HG03097 (cell line): ENCODE measurements around the gene NTSR2.

Experiments used
- ATAC-seq: cut with Tn5 transposase; IDR thresholded peaks from one replicate; pipeline ENCODE4 v1.9.1; 2021; ENCODE audit not compliant: unreplicated experiment, low FRiP score

NTSR2 gene

DNA sequence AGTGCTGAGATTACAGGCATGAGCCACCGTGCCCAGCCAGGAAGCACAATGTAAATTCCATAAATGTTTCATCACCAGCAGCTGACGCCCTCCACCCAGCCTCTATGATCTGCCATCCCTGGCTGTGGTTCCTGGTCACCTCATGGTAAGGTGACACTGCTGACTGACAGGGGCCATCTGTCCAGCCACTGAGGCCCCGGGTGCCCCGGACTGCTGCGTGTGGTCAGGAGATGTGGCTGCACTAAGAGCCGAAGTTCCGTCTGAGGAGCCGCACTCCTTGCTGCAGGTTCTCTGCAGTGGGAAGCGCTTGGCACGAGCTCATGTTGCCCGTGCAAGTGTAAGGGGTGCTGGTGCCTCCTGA, 10.9 kb downstream of the NTSR2 start:
- no peak for ATAC-seq

GRCh38 chr2:11658208-11659114, 11.5 kb downstream of the NTSR2 start:
- ATAC-seq: no peak

DNA sequence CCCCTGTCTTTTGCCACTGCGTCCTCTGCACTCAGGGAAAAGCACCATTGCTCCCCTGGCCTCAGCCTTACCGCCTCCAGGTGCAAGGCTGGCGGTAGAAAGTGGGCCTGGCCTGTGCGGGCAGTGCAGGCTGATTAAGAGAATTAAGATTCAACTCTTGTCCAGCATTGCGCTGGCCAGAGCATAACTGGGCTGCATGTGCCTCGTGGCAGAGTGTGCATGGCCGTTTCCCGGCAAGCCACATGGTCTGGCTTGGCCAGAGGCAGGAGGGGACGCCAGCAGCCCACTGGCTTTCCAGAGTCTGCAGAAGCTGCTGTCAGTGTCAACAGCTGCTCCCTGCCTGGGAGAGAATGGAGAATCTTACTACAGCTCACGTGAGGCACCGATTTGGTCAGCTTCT, 12.3 kb downstream of the NTSR2 start:
- no peak for ATAC-seq

GRCh38 chr2:11657195-11657594, 12.8 kb downstream of the NTSR2 start:
- ATAC-seq: no peak

DNA sequence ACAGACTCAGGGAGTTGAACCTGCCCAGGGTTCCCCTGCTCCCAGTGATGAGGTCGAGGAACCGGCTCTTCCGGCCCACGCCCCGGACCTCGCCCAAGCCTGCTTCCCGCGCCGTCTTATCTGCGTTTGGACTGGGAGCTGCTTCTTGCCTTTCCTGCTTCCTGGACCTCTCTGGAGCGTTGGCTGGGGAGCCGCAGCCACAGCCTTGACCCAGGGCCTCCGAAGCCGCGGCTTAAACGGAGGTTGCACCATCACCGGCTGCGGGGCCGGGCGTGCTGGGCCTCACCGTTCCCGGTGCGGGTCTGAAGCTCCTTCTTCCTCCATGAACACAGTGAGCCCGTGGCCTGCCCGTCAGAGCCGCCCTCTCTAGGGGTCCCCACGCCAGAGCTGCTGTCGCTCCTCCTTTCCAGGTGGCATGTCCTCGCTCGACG, 13.3 kb downstream of the NTSR2 start:
- ATAC-seq: no peak

- no peak for ATAC-seq
These were observed 13.7 kb downstream of the NTSR2 start for GRCh38 chr2:11656252-11656651.

DNA sequence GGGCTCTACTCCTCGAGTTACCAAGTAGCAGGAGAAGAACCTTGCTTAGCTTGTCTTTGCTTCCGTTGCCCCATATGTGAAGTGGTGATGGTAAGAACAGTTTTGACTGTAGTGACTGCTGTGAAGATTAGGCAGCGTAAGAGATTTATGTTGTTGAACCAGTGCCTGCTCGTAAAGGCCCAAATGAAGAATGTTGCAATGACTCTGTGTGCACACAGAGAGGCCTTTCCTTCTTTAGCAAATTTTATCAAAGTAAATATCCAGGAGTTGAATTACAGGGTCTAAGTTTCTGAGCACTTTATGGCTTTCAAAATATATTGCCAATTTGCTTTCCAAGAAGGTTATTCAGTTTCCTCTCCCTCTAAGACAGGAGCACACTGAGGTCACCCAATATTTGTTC, 14.5 kb downstream of the NTSR2 start:
- ATAC-seq: no peak

GRCh38 chr2:11652553-11652952, 17.4 kb downstream of the NTSR2 start:
- ATAC-seq: no peak

- ATAC-seq: no peak
These were observed 18.0 kb downstream of the NTSR2 start for GRCh38 chr2:11651856-11652548.

- no peak for ATAC-seq
These were observed 20.9 kb downstream of the NTSR2 start for GRCh38 chr2:11649093-11649492.

- ATAC-seq: no peak
These were observed 22.0 kb downstream of the NTSR2 start for GRCh38 chr2:11647834-11648600.

GRCh38 chr2:11646530-11646929, 23.5 kb downstream of the NTSR2 start:
- no peak for ATAC-seq

GRCh38 chr2:11644293-11644692, 25.7 kb downstream of the NTSR2 start:
- no peak for ATAC-seq

DNA sequence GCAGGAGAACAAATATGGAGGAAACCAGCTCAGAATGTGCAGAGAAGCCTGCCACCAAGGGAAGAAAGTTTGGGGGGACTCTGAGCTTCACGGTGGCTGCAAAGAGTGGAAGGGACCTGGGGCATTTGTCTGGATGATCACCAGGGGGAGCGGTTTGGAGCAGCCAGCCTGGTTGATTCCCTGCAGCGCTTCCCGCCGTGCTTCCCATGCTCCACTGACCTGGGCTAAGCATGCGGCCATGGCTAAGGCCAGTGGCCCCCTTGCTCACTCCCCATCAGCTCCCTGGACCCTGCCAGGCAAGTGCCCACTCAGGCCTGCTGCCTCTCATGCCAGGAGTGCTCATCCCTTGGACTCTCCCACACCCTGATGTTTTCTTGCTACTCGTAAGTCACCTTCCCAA, 27.0 kb downstream of the NTSR2 start:
- no peak for ATAC-seq

DNA sequence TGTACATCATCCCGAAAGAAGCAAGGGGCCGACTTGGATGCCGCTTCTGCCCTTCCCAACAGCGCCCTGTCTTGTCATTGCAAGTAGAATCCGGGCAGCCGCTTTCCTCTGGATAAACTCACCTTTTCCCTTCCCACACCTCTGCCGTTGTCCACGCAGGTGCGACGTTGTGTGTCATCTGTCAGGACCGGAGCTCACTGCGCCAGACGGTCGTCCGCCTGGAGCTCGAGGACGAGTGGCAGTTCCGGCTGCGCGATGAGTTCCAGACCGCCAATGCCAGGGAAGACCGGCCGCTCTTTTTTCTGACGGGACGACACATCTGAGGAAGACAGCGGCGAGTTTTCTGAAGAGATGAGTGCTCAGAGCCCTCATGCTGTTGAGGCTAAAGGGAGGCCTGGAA, 29.9 kb downstream of the NTSR2 start:
- ATAC-seq: no peak

GRCh38 chr2:11639503-11639902, 30.5 kb downstream of the NTSR2 start:
- no peak for ATAC-seq

- ATAC-seq: no peak
These were observed 32.4 kb downstream of the NTSR2 start for GRCh38 chr2:11637546-11637945.

- no peak for ATAC-seq
These were observed 33.3 kb downstream of the NTSR2 start for GRCh38 chr2:11636593-11637295.

DNA sequence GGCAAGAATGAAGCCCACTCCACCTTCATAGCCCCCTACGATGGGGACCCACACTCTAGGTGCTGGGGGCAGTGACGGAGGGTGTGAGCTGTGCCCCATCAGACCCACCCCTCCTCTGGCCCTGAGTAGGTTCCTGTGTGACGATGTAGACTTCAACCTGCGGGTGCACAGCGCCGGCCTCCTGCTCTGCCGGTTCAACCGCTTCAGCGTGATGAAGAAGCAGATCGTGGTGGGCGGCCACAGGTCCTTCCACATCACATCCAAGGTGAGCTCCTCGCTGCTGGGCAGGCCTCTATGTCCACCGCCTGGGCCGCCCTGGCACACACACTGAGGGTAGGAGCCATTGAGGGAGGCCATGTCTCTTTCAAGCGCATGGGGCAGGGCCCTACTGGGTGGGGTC, 34.9 kb downstream of the NTSR2 start:
- no peak for ATAC-seq

DNA sequence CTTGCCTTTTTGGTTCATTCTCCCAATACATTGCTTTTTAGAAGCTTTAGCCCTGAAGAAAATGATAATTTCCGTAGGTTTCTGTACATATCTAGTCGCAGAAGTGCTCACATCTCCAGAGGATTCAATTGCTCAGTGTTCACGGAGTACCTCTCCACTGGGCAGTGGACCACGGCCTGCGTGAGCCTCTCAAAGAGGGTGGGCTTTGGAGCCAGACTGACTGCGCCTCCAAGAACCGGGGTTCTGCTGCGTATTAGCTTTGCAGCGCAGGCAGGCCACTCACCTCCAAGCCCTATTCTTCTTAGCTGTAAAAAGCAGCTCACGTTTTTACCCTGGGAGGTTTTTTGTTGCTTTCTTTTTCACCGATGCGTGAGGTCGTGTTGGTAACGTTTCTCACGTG, 35.4 kb downstream of the NTSR2 start:
- ATAC-seq: no peak
